ENCODE data around the gene MRPL41.

- TF ChIP-seq POLR2AphosphoS5 (IDR thresholded peaks at IDR 0.05; ENCODE audit: low read depth) = no peak
- TF ChIP-seq CTCF (IDR thresholded peaks at IDR 0.05; ENCODE audit: insufficient read depth, low read length) = no peak
- TF ChIP-seq GABPA (IDR thresholded peaks at IDR 0.05; ENCODE audit: low read depth) = no peak
- no peak for TF ChIP-seq SPI1 (IDR thresholded peaks at IDR 0.05; ENCODE audit: borderline replicate concordance, low read depth)
Observed at GRCh38 chr9:137547687-137548543, 3.8 kb upstream of the MRPL41 start.

All from HL-60 (cell line).